Cardiac fibroblast (primary cell): ENCODE results near the gene ALLC.
"Not testable (repeated sequence)": the region's sequence is repeated elsewhere in the genome, so short reads cannot be mapped to it uniquely, and the experiment has no call there.

ENCODE experiments used
- DNase-seq, 2 donors: peaks; one replicate each; pipeline versions ENCODE4 v3.0.0 to v3.0.0-alpha.2; 2010; ENCODE audit warnings: low read depth in 2 of 2
- H3K4me3 ChIP-seq, 2 donors: replicated peaks in 1 of 2; 1 replicate in 1 of 2; 2 replicates in 1 of 2; pipeline ENCODE4 v1.5.1; 2011; ENCODE audit warnings: low read depth in 2 of 2, low read length in 2 of 2, mild to moderate bottlenecking in 2 of 2, moderate library complexity in 1 of 2
- CTCF ChIP-seq: IDR thresholded peaks from one replicate; pipeline ENCODE4 v1.5.1; 2011; ENCODE audit warnings: low read depth, mild to moderate bottlenecking, low read length, inconsistent platforms

The ALLC gene

GRCh38 chr2:3633089-3633981 is 24.7 kb upstream of the ALLC start:
- TF ChIP-seq CTCF = no peak
- peak; percentile 27 to 47 for DNase-seq

GRCh38 chr2:3633982-3634595 is 23.9 kb upstream of the ALLC start:
- no peak for TF ChIP-seq CTCF
- H3K4me3 ChIP-seq = no peak overlapping the region
- no peak for DNase-seq

More at GRCh38 chr2:3633089-3633981, 24.7 kb upstream of the ALLC start:
- H3K4me3 ChIP-seq = no peak overlapping the region

- no peak overlapping the region for H3K4me3 ChIP-seq
- no peak for TF ChIP-seq CTCF
- DNase-seq = no peak
Observed at GRCh38 chr2:3634596-3635121, 23.3 kb upstream of the ALLC start.

GRCh38 chr2:3635171-3635974 is 22.6 kb upstream of the ALLC start:
- no peak for DNase-seq
- TF ChIP-seq CTCF = no peak
- no peak overlapping the region for H3K4me3 ChIP-seq

- not testable (repeated sequence) for DNase-seq, H3K4me3 ChIP-seq
Observed at GRCh38 chr2:3635975-3636327, 22.0 kb upstream of the ALLC start.

GRCh38 chr2:3636586-3637310 is 21.3 kb upstream of the ALLC start:
- DNase-seq = no peak

More at GRCh38 chr2:3636586-3637310, 21.3 kb upstream of the ALLC start:
- no peak for TF ChIP-seq CTCF
- H3K4me3 ChIP-seq = no peak overlapping the region
